Liver (tissue), 3 donors: Measurements from ENCODE around the gene KSR2.

ENCODE experiments used
- EGR1 ChIP-seq, 2 donors: IDR thresholded peaks; 2 replicates each; pipeline ENCODE4 v1.6.1; 2016 to 2018; ENCODE audit warnings: antibody characterized with exemption in 2 of 2, low read depth in 2 of 2
- GABPA ChIP-seq, 2 donors: IDR thresholded peaks in 1 of 2; conservative IDR thresholded peaks in 1 of 2; 2 replicates each; pipeline ENCODE4 v1.6.1; 2016; ENCODE audit warnings: antibody characterized with exemption in 2 of 2, mild to moderate bottlenecking in 1 of 2, moderate library complexity in 1 of 2
- TF ChIP-seq, protein P1 (sequence below): fragments of 150-350 bp; IDR thresholded peaks from 2 replicates; pipeline ENCODE4 v1.5.1; 2017; ENCODE audit warnings: improper control_type of control experiment, low read depth, low read length; ENCODE audit not compliant: missing input control
- donor health status: healthy.
- donor health status: healthy.

DNA sequence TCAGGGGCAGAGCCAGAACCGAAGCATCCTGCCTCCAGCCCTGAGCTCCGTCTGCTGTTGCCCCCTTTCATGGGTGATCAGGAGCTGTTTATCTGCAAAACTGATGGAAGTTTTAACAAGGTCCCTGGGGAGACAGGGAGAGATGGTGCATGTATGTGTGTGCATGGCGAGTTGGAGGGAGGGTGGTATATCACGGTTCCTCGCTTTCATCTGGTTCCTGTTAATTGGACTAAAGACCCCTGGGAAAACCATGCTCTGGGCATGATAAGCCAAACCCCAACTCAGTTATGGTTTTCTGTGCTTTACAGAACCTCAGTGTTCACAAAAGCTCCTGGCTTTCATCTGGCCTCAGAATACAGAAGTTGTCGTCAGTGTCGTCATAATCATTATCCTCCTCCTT is 133.6 kb downstream of the KSR2 start:
- TF ChIP-seq GABPA (IDR thresholded peaks at IDR 0.05 in 1 of 2, conservative IDR thresholded peaks at IDR 0.05 in 1 of 2) (no peak), EGR1 (IDR thresholded peaks at IDR 0.05; ENCODE audit: low read depth in 2 of 2) (no peak)
- TF ChIP-seq, protein P1, sequence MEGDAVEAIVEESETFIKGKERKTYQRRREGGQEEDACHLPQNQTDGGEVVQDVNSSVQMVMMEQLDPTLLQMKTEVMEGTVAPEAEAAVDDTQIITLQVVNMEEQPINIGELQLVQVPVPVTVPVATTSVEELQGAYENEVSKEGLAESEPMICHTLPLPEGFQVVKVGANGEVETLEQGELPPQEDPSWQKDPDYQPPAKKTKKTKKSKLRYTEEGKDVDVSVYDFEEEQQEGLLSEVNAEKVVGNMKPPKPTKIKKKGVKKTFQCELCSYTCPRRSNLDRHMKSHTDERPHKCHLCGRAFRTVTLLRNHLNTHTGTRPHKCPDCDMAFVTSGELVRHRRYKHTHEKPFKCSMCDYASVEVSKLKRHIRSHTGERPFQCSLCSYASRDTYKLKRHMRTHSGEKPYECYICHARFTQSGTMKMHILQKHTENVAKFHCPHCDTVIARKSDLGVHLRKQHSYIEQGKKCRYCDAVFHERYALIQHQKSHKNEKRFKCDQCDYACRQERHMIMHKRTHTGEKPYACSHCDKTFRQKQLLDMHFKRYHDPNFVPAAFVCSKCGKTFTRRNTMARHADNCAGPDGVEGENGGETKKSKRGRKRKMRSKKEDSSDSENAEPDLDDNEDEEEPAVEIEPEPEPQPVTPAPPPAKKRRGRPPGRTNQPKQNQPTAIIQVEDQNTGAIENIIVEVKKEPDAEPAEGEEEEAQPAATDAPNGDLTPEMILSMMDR: no peak
